Measurements from ENCODE around the gene HMCN2.

HMCN2 gene

GRCh38 chr9:130265431-130266235, at the start of gene HMCN2:
HMCN2 (plus strand) TSS chr9:130265760; CDS start chr9:130265879, 119 bp downstream.
- DNase-seq = no peak

- DNase-seq = no peak
Measured at GRCh38 chr9:130217838-130218237, 47.7 kb upstream of the HMCN2 start.

- DNase-seq = no peak
Measured at GRCh38 chr9:130219661-130220096, 45.9 kb upstream of the HMCN2 start.

GRCh38 chr9:130220352-130220751, 45.2 kb upstream of the HMCN2 start:
- no peak for DNase-seq

- no peak for DNase-seq
Measured at GRCh38 chr9:130222833-130223232, 42.7 kb upstream of the HMCN2 start.

GRCh38 chr9:130225071-130225470, 40.5 kb upstream of the HMCN2 start:
- no peak for DNase-seq

GRCh38 chr9:130225586-130225985, 40.0 kb upstream of the HMCN2 start:
- DNase-seq = no peak

GRCh38 chr9:130226112-130226511, 39.4 kb upstream of the HMCN2 start:
- DNase-seq = no peak

- DNase-seq = no peak
Measured at GRCh38 chr9:130227833-130228232, 37.7 kb upstream of the HMCN2 start.

GRCh38 chr9:130229759-130230158, 35.8 kb upstream of the HMCN2 start:
- no peak for DNase-seq

GRCh38 chr9:130230631-130231030, 34.9 kb upstream of the HMCN2 start:
- DNase-seq = no peak

- DNase-seq = no peak
Measured at GRCh38 chr9:130232899-130233586, 32.5 kb upstream of the HMCN2 start.

GRCh38 chr9:130233587-130233945, 32.0 kb upstream of the HMCN2 start:
- DNase-seq = no peak

GRCh38 chr9:130234340-130235260, 31.0 kb upstream of the HMCN2 start:
- DNase-seq = no peak

- peak; percentile 54 for DNase-seq
Measured at GRCh38 chr9:130235558-130236435, 29.8 kb upstream of the HMCN2 start.

GRCh38 chr9:130236436-130236985, 29.0 kb upstream of the HMCN2 start:
- no peak for DNase-seq

- no peak for DNase-seq
Measured at GRCh38 chr9:130237076-130237475, 28.5 kb upstream of the HMCN2 start.

- DNase-seq = no peak
Measured at GRCh38 chr9:130237763-130238524, 27.6 kb upstream of the HMCN2 start.

- DNase-seq = no peak
Measured at GRCh38 chr9:130239363-130239695, 26.2 kb upstream of the HMCN2 start.

GRCh38 chr9:130239741-130240241, 25.8 kb upstream of the HMCN2 start:
- no peak for DNase-seq

All from COR-L47 (cell line).